ENCODE measurements around the gene KIF16B.

GRCh38 chr20:16295534-16295933 lies 277.7 kb downstream of the KIF16B start:
- TF ChIP-seq, protein P1, sequence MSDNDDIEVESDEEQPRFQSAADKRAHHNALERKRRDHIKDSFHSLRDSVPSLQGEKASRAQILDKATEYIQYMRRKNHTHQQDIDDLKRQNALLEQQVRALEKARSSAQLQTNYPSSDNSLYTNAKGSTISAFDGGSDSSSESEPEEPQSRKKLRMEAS (IDR thresholded peaks at IDR 0.05), result no peak
- TF ChIP-seq, protein P2, sequence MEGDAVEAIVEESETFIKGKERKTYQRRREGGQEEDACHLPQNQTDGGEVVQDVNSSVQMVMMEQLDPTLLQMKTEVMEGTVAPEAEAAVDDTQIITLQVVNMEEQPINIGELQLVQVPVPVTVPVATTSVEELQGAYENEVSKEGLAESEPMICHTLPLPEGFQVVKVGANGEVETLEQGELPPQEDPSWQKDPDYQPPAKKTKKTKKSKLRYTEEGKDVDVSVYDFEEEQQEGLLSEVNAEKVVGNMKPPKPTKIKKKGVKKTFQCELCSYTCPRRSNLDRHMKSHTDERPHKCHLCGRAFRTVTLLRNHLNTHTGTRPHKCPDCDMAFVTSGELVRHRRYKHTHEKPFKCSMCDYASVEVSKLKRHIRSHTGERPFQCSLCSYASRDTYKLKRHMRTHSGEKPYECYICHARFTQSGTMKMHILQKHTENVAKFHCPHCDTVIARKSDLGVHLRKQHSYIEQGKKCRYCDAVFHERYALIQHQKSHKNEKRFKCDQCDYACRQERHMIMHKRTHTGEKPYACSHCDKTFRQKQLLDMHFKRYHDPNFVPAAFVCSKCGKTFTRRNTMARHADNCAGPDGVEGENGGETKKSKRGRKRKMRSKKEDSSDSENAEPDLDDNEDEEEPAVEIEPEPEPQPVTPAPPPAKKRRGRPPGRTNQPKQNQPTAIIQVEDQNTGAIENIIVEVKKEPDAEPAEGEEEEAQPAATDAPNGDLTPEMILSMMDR (IDR thresholded peaks at IDR 0.05; ENCODE audit: low read depth, low read length, missing input control), result no peak
- no peak for TF ChIP-seq GABPA (IDR thresholded peaks at IDR 0.05 in 1 of 2, conservative IDR thresholded peaks at IDR 0.05 in 1 of 2)
- TF ChIP-seq FOXA2 (IDR thresholded peaks at IDR 0.05), result no peak
- TF ChIP-seq, protein P3, sequence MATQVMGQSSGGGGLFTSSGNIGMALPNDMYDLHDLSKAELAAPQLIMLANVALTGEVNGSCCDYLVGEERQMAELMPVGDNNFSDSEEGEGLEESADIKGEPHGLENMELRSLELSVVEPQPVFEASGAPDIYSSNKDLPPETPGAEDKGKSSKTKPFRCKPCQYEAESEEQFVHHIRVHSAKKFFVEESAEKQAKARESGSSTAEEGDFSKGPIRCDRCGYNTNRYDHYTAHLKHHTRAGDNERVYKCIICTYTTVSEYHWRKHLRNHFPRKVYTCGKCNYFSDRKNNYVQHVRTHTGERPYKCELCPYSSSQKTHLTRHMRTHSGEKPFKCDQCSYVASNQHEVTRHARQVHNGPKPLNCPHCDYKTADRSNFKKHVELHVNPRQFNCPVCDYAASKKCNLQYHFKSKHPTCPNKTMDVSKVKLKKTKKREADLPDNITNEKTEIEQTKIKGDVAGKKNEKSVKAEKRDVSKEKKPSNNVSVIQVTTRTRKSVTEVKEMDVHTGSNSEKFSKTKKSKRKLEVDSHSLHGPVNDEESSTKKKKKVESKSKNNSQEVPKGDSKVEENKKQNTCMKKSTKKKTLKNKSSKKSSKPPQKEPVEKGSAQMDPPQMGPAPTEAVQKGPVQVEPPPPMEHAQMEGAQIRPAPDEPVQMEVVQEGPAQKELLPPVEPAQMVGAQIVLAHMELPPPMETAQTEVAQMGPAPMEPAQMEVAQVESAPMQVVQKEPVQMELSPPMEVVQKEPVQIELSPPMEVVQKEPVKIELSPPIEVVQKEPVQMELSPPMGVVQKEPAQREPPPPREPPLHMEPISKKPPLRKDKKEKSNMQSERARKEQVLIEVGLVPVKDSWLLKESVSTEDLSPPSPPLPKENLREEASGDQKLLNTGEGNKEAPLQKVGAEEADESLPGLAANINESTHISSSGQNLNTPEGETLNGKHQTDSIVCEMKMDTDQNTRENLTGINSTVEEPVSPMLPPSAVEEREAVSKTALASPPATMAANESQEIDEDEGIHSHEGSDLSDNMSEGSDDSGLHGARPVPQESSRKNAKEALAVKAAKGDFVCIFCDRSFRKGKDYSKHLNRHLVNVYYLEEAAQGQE (IDR thresholded peaks at IDR 0.05), result no peak
- TF ChIP-seq RAD21 (IDR thresholded peaks at IDR 0.05), result no peak
- TF ChIP-seq YY1 (IDR thresholded peaks at IDR 0.05), result no peak
- no peak for TF ChIP-seq SP1 (IDR thresholded peaks at IDR 0.05)
- TF ChIP-seq, protein P4, sequence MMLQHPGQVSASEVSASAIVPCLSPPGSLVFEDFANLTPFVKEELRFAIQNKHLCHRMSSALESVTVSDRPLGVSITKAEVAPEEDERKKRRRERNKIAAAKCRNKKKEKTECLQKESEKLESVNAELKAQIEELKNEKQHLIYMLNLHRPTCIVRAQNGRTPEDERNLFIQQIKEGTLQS (IDR thresholded peaks at IDR 0.05), result no peak
- no peak for TF ChIP-seq NR2F2 (IDR thresholded peaks at IDR 0.05)
- TF ChIP-seq, protein P5, sequence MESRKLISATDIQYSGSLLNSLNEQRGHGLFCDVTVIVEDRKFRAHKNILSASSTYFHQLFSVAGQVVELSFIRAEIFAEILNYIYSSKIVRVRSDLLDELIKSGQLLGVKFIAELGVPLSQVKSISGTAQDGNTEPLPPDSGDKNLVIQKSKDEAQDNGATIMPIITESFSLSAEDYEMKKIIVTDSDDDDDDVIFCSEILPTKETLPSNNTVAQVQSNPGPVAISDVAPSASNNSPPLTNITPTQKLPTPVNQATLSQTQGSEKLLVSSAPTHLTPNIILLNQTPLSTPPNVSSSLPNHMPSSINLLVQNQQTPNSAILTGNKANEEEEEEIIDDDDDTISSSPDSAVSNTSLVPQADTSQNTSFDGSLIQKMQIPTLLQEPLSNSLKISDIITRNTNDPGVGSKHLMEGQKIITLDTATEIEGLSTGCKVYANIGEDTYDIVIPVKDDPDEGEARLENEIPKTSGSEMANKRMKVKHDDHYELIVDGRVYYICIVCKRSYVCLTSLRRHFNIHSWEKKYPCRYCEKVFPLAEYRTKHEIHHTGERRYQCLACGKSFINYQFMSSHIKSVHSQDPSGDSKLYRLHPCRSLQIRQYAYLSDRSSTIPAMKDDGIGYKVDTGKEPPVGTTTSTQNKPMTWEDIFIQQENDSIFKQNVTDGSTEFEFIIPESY (IDR thresholded peaks at IDR 0.05), result no peak
- no peak for TF ChIP-seq TAF1 (conservative IDR thresholded peaks at IDR 0.05)

Data from liver (tissue), 3 donors.